MM.1S (cell line): ENCODE data around the gene CCER1.
A peak's percentile ranks its signal among the peaks of the same experiment; 100 is the strongest.

Experiments used
- EZH2 ChIP-seq: fragments of 300-600 bp; sonication (generic); optimal IDR thresholded peaks from 2 replicates; pipeline ENCODE3; 2017; ENCODE audit warnings: low read depth, mild to moderate bottlenecking, antibody characterized with exemption, low read length, mixed read lengths
- TF ChIP-seq, protein P1 (sequence below): fragments of 300-600 bp; sonication (generic); IDR thresholded peaks from 2 replicates; pipeline ENCODE4 v1.5.1; 2016; ENCODE audit warnings: antibody characterized with exemption, low read length, mixed read lengths

DNA sequence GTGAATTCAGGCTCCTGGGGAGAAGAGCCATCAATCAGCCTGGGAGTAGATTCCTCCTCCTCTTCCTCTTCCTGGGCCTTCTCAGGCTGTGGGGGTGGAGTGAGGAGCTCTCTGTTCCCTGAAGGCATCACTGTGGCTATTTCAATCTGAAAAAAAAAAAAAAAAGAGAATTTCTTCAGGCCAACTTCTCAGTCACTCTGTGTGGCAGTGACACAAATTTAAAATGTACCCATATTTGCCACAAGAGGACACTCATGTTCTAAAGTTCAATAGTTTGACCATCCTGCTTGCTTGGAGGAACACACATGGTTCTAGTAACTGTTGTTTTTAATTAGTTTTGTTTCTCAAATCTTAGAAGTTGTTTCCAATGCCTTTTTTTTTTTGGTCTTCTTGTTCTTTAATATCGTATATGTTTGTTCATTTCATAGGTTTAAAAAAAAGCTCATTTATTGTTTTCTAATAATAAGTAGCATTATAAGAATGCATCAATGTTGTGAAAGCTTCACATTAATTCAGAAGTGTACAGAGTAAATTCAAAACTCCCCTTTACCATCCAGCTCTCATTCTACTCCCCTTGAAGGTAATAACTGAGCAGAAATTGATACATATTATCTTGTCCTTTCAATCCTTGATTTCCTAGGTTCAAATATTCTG lies 23.3 kb upstream of the CCER1 start:
- TF ChIP-seq, protein P1, sequence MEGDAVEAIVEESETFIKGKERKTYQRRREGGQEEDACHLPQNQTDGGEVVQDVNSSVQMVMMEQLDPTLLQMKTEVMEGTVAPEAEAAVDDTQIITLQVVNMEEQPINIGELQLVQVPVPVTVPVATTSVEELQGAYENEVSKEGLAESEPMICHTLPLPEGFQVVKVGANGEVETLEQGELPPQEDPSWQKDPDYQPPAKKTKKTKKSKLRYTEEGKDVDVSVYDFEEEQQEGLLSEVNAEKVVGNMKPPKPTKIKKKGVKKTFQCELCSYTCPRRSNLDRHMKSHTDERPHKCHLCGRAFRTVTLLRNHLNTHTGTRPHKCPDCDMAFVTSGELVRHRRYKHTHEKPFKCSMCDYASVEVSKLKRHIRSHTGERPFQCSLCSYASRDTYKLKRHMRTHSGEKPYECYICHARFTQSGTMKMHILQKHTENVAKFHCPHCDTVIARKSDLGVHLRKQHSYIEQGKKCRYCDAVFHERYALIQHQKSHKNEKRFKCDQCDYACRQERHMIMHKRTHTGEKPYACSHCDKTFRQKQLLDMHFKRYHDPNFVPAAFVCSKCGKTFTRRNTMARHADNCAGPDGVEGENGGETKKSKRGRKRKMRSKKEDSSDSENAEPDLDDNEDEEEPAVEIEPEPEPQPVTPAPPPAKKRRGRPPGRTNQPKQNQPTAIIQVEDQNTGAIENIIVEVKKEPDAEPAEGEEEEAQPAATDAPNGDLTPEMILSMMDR = peak; percentile 73
- no peak for TF ChIP-seq EZH2
